ACC112 (cell line): ENCODE data around the gene EAPP.
"Not testable (repeated sequence)": the region's sequence is repeated elsewhere in the genome, so short reads cannot be mapped to it uniquely, and the experiment has no call there.

Experiments used
- H2AFZ ChIP-seq: fragments of 200-600 bp; sonication (generic); one replicate; pipeline ENCODE4 v1.6.0; 2017; ENCODE audit warnings: antibody characterized with exemption, low read length; ENCODE audit not compliant: unreplicated experiment
- H3K27ac ChIP-seq: fragments of 200-600 bp; sonication (generic); 2 replicates; pipeline ENCODE4 v1.5.1; 2014; ENCODE audit warnings: low read depth, mild to moderate bottlenecking, antibody characterized with exemption, low read length, moderate library complexity
- H3K27me3 ChIP-seq: fragments of 200-600 bp; sonication (generic); 2 replicates; pipeline ENCODE4 v1.6.1; 2014; ENCODE audit warnings: mild to moderate bottlenecking, antibody characterized with exemption, low read length, moderate library complexity, mixed read lengths; ENCODE audit not compliant: insufficient read depth
- H3K36me3 ChIP-seq: fragments of 200-600 bp; sonication (generic); 2 replicates; pipeline ENCODE4 v1.6.1; 2016; ENCODE audit warnings: mild to moderate bottlenecking, antibody characterized with exemption, low read length, moderate library complexity, mixed read lengths; ENCODE audit not compliant: insufficient read depth
- H3K4me1 ChIP-seq: fragments of 200-600 bp; sonication (generic); one replicate; pipeline ENCODE4 v1.6.1; 2016; ENCODE audit warnings: low read length, mixed read lengths; ENCODE audit not compliant: insufficient read depth, unreplicated experiment, control insufficient read depth
- H3K4me3 ChIP-seq: fragments of 200-600 bp; sonication (generic); 2 replicates; pipeline ENCODE4 v1.5.1; 2014; ENCODE audit warnings: mild to moderate bottlenecking, low read depth, low read length
- H3K79me2 ChIP-seq: fragments of 200-600 bp; sonication (generic); one replicate; pipeline ENCODE4 v1.6.0; 2016; ENCODE audit warnings: low read length; ENCODE audit not compliant: control insufficient read depth, unreplicated experiment, insufficient read depth

Gene EAPP

GRCh38 chr14:34539407-34540180 lies at the start of gene EAPP:
Gene EAPP (minus strand): TSS chr14:34539701. CDS start chr14:34539628, 73 bp downstream.
- Histone ChIP-seq H3K4me3 (peak within 1 kb of the TSS; percentile 89), H3K79me2 (peaks cover 22% of the 10 kb centered on the region), H3K27ac (peak within 1 kb of the TSS; percentile 70), H3K4me1 (peaks cover 12% of the 10 kb centered on the region), H2AFZ (peak within 1 kb of the TSS; percentile 79), H3K36me3 (peaks cover 4% of the 10 kb centered on the region; the same call in 1 of the 2 replicates), H3K27me3 (no peaks in the 10 kb centered on the region)

DNA sequence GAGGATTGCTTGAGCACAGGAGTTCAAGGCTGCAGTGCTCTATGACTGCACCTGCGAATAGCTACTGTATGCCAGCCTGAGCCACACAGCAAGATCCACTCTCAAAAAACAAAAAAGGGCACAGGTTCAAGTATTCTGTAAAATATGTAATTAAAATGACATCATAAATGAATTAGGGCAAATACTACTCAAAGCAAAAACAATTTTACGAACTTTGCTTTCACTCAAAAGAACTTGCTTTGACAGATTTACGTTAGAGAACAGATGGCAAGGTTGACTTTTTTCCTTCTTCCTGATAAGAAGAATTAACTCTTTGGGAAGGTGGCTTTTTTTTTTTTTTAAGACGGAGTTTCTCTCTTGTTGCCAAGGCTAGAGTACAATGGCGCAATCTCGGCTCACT lies 44.0 kb upstream of the EAPP start:
- no peak overlapping the region for H3K27ac ChIP-seq
- peaks cover 4% of the 10 kb centered on the region for H3K79me2 ChIP-seq
- peaks cover 24% of the 10 kb centered on the region for H3K36me3 ChIP-seq
- no peaks in the 10 kb centered on the region for H3K27me3 ChIP-seq
- no peak overlapping the region for H2AFZ ChIP-seq
- no peak overlapping the region for H3K4me3 ChIP-seq
- peaks cover 18% of the 10 kb centered on the region for H3K4me1 ChIP-seq

- H3K79me2 ChIP-seq: peaks cover 5% of the 10 kb centered on the region
- no peak overlapping the region for H3K27ac ChIP-seq
- H3K4me1 ChIP-seq: peaks cover 18% of the 10 kb centered on the region
- no peak overlapping the region for H2AFZ ChIP-seq
- H3K4me3 ChIP-seq: no peak overlapping the region
- peaks cover 27% of the 10 kb centered on the region for H3K36me3 ChIP-seq
- H3K27me3 ChIP-seq: no peaks in the 10 kb centered on the region
These were observed 42.7 kb upstream of the EAPP start for GRCh38 chr14:34582117-34582680.

DNA sequence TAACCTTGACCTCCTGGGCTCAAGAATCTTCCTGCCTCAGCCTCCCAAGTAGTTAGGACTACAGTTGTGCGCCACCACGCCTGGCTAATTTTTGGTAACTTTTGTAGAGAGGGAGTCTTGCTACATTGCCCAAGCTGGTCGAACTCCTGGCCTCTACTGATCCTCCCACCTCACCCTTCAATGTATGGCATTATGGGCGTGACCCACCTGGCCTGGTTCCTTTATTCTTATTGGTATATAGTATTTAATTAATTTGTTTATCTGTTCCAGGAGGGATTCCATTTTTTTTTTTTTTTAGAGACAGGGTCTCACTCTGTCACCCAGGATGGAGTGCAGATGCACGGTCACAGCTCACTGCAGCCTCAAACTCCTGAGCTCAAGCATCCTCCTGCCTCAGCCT lies 40.9 kb upstream of the EAPP start:
- peaks cover 21% of the 10 kb centered on the region for H3K36me3 ChIP-seq
- H3K27ac ChIP-seq: peak overlapping the region; percentile 68

GRCh38 chr14:34571771-34572170 lies 32.3 kb upstream of the EAPP start:
- peaks cover 34% of the 10 kb centered on the region for H3K36me3 ChIP-seq

More for the DNA sequence above, 40.9 kb upstream of the EAPP start:
- peaks cover 18% of the 10 kb centered on the region for H3K4me1 ChIP-seq
- H3K79me2 ChIP-seq: peaks cover 5% of the 10 kb centered on the region
- H3K27me3 ChIP-seq: no peaks in the 10 kb centered on the region
- no peak overlapping the region for H3K4me3 ChIP-seq
- no peak overlapping the region for H2AFZ ChIP-seq

GRCh38 chr14:34569750-34570149 lies 30.2 kb upstream of the EAPP start:
- Histone ChIP-seq H3K27me3 (no peaks in the 10 kb centered on the region), H3K79me2 (peaks cover 4% of the 10 kb centered on the region), H3K27ac (no peak overlapping the region), H3K4me1 (no peaks in the 10 kb centered on the region), H3K36me3 (peaks cover 38% of the 10 kb centered on the region), H3K4me3 (no peak overlapping the region), H2AFZ (no peak overlapping the region)

More at GRCh38 chr14:34571771-34572170, 32.3 kb upstream of the EAPP start:
- H3K79me2 ChIP-seq: peaks cover 4% of the 10 kb centered on the region
- H3K4me1 ChIP-seq: no peaks in the 10 kb centered on the region
- no peak overlapping the region for H3K27ac ChIP-seq
- no peak overlapping the region for H3K4me3 ChIP-seq
- H3K27me3 ChIP-seq: no peaks in the 10 kb centered on the region
- no peak overlapping the region for H2AFZ ChIP-seq

- no peak overlapping the region for H3K27ac ChIP-seq
- H3K79me2 ChIP-seq: peaks cover 4% of the 10 kb centered on the region
- H3K36me3 ChIP-seq: peaks cover 38% of the 10 kb centered on the region
- H3K4me3 ChIP-seq: no peak overlapping the region
- no peaks in the 10 kb centered on the region for H3K27me3 ChIP-seq
- H2AFZ ChIP-seq: no peak overlapping the region
- no peaks in the 10 kb centered on the region for H3K4me1 ChIP-seq
These were observed 29.3 kb upstream of the EAPP start for GRCh38 chr14:34568803-34569202.

GRCh38 chr14:34562776-34563150 lies 23.3 kb upstream of the EAPP start:
- no peaks in the 10 kb centered on the region for H3K27me3 ChIP-seq
- no peak overlapping the region for H2AFZ ChIP-seq
- H3K27ac ChIP-seq: no peak overlapping the region
- peaks cover 20% of the 10 kb centered on the region for H3K36me3 ChIP-seq
- no peaks in the 10 kb centered on the region for H3K4me1 ChIP-seq
- H3K79me2 ChIP-seq: no peaks in the 10 kb centered on the region
- H3K4me3 ChIP-seq: no peak overlapping the region

- H2AFZ ChIP-seq, H3K27me3 ChIP-seq, H3K4me1 ChIP-seq, H3K79me2 ChIP-seq, H3K4me3 ChIP-seq, H3K27ac ChIP-seq: not testable (repeated sequence)
- H3K36me3 ChIP-seq: peaks cover 14% of the 10 kb centered on the region
These were observed 22.7 kb upstream of the EAPP start for GRCh38 chr14:34562037-34562775.

DNA sequence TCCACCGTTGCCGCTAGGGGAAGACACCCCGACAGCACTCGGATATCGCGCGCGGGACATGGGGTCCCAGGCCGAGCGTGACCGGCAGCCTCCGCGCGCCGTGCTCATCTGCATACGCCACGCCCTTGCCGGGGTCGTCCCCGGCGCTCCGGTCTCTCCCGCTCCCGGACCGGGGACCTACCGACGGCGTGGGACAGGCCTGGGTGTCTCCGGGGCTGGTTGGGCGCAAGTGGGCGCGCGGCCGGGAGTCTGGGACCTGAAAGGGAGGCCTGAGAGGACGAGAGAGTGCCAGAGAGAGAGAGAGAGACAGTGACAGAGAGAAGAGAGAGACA lies 17.0 kb upstream of the EAPP start:
- H3K27ac ChIP-seq, H3K27me3 ChIP-seq, H3K79me2 ChIP-seq, H3K36me3 ChIP-seq, H3K4me3 ChIP-seq, H2AFZ ChIP-seq, H3K4me1 ChIP-seq: not testable (repeated sequence)
